B cell (primary cell): ENCODE data around the gene SIRPB2. TPM values are rescaled to one million over a fixed set of nuclear protein-coding genes. Genes with fewer than 3 reads are reported as not detected.

Source experiments
- ATAC-seq: fragments of 200-7000 bp; cut with Tn5 transposase; one replicate; pipeline ENCODE4 v1.10.0; 2021; ENCODE audit warnings: low read depth, mild to moderate bottlenecking, moderate number of reproducible peaks, moderate library complexity
- CTCF ChIA-PET: fragments of 350-600 bp; sonication (Branson Sonifier 250); formaldehyde crosslinking; loops from one replicate; lab custom pipeline; 2021; ENCODE audit warnings: antibody characterized with exemption, inconsistent platforms; lab: Charles Lee
- POLR2A ChIA-PET: fragments of 350-600 bp; sonication (Branson Sonifier 250); formaldehyde crosslinking; loops from one replicate; lab custom pipeline; 2021; ENCODE audit warnings: antibody characterized with exemption; lab: Charles Lee
- DNase-seq: peaks from one replicate; pipeline ENCODE4 v3.0.0; 2013
- H2AFZ ChIP-seq: 2 replicates; pipeline ENCODE4 v1.6.1; 2012; ENCODE audit warnings: mild to moderate bottlenecking, low read depth, low read length; ENCODE audit not compliant: insufficient read depth, poor library complexity, severe bottlenecking
- H3K27ac ChIP-seq, 2 donors: 1 replicate in 1 of 2; 2 replicates in 1 of 2; pipeline ENCODE4 v1.5.1; 2012 to 2013; ENCODE audit warnings: low read length in 2 of 2, mild to moderate bottlenecking in 2 of 2, moderate library complexity in 1 of 2
- H3K27me3 ChIP-seq, 4 experiments: fragments of 200-600 bp in 1 of 4; sonication (generic) in 1 of 4; replicated peaks in 1 of 4; 1 replicate in 2 of 4; 2 replicates in 2 of 4; pipeline versions ENCODE4 v1.6.1 to v1.7.0; 2013 to 2016; ENCODE audit warnings: low read length in 3 of 4, mild to moderate bottlenecking in 2 of 4, mixed read lengths in 1 of 4, moderate library complexity in 1 of 4; ENCODE audit not compliant: insufficient read depth in 4 of 4, control insufficient read depth in 3 of 4; ENCODE audit errors: control extremely low read depth in 1 of 4
- H3K36me3 ChIP-seq, 2 experiments: replicated peaks in 1 of 2; 1 replicate in 1 of 2; 2 replicates in 1 of 2; pipeline versions ENCODE4 v1.6.1 to v1.7.1; 2013; ENCODE audit warnings: low read length in 1 of 2; ENCODE audit not compliant: insufficient read depth in 2 of 2, control insufficient read depth in 1 of 2; ENCODE audit errors: control extremely low read depth in 1 of 2, extremely low read depth in 1 of 2
- H3K4me1 ChIP-seq, 2 donors: fragments of 200-600 bp in 1 of 2; sonication (generic) in 1 of 2; 1 replicate in 1 of 2; 2 replicates in 1 of 2; pipeline versions ENCODE4 v1.5.1 to v1.6.1; 2013 to 2017; ENCODE audit warnings: low read length in 2 of 2; ENCODE audit not compliant: control insufficient read depth in 2 of 2, insufficient read depth in 2 of 2
- H3K4me2 ChIP-seq: replicated peaks from 2 replicates; pipeline ENCODE3; 2012; ENCODE audit warnings: mild to moderate bottlenecking, low read depth, low read length; ENCODE audit not compliant: poor library complexity, severe bottlenecking
- H3K4me3 ChIP-seq, 5 experiments: fragments of 200-600 bp in 1 of 5; sonication (generic) in 1 of 5; 1 replicate in 3 of 5; 2 replicates in 2 of 5; pipeline versions ENCODE4 v1.5.1 to v1.7.0; 2011 to 2016; ENCODE audit warnings: low read length in 4 of 5, mild to moderate bottlenecking in 4 of 5, low read depth in 2 of 5, control low read depth in 1 of 5, moderate library complexity in 1 of 5; ENCODE audit not compliant: insufficient read depth in 1 of 5; ENCODE audit errors: control extremely low read depth in 1 of 5, extremely low read depth in 1 of 5
- H3K79me2 ChIP-seq: fragments of 200-600 bp; sonication (generic); one replicate; pipeline ENCODE4 v1.6.0; 2016; ENCODE audit warnings: low read length; ENCODE audit not compliant: control insufficient read depth, insufficient read depth
- H3K9ac ChIP-seq: fragments of 200-600 bp; sonication (generic); 2 replicates; pipeline ENCODE4 v1.6.1; 2017; ENCODE audit warnings: mild to moderate bottlenecking, low read length, moderate library complexity
- H3K9me3 ChIP-seq, 3 donors: one replicate each; pipeline versions ENCODE4 v1.6.1 to v1.7.1; 2013; ENCODE audit warnings: low read length in 2 of 3; ENCODE audit not compliant: control insufficient read depth in 2 of 3, insufficient read depth in 1 of 3; ENCODE audit errors: control extremely low read depth in 1 of 3
- H4K20me1 ChIP-seq: 2 replicates; pipeline ENCODE4 v1.6.0; 2012; ENCODE audit warnings: mild to moderate bottlenecking, low read length; ENCODE audit not compliant: insufficient read depth, control insufficient read depth, poor library complexity, severe bottlenecking
- H3K27ac Mint-ChIP-seq: one replicate; pipeline ENCODE4 v1.8.0; 2021; ENCODE audit warnings: mixed read lengths
- H3K27me3 Mint-ChIP-seq: one replicate; pipeline ENCODE4 v1.8.0; 2021; ENCODE audit warnings: mixed read lengths
- H3K4me1 Mint-ChIP-seq: one replicate; pipeline ENCODE4 v1.8.0; 2021; ENCODE audit warnings: mixed read lengths
- H3K4me3 Mint-ChIP-seq: one replicate; pipeline ENCODE4 v1.8.0; 2021; ENCODE audit warnings: mixed read lengths
- H3K9me3 Mint-ChIP-seq: one replicate; pipeline ENCODE4 v1.8.0; 2022; ENCODE audit warnings: mixed read lengths; ENCODE audit not compliant: insufficient read depth
- EZH2 ChIP-seq: IDR thresholded peaks from 2 replicates; pipeline ENCODE4 v1.6.1; 2012; ENCODE audit warnings: borderline replicate concordance, low read depth, mild to moderate bottlenecking, moderate library complexity, low read length; ENCODE audit not compliant: insufficient read depth, poor library complexity, severe bottlenecking
- WGBS: methylation state at CpG from one replicate; pipeline ENCODE4 v1.1.5; 2013; ENCODE audit warnings: missing lambda C conversion rate; ENCODE audit not compliant: insufficient coverage; 5-methylcytosine and 5-hydroxymethylcytosine counted together
- intact Hi-C: fragments of 100-400 bp; cut with micrococcal nuclease; formaldehyde crosslinking; loops from one replicate; pipeline ENCODE4 v1.10.0; 2022
- polyA plus RNA-seq: library from polyadenylated mRNA; depleted of rRNA; stranded (reverse); fragments of >200 nt; gene quantifications from 2 replicates; pipeline ENCODE4 v1.2.3, GENCODE V29; 2012
- total RNA-seq, 2 donors: library from RNA; stranded (reverse); fragments of 120-200 nt in 1 of 2; gene quantifications; 1 replicate in 1 of 2; 2 replicates in 1 of 2; pipeline versions ENCODE4 v1.2.3 to v1.2.4, GENCODE V29; 2013 to 2022
- TF ChIP-seq, protein P1 (sequence below): fragments of 200-600 bp; IDR thresholded peaks from one replicate; pipeline ENCODE4 v1.8.0; 2022; ENCODE audit warnings: antibody characterized with exemption, mild to moderate bottlenecking

Gene SIRPB2
- total and polyA plus RNA-seq, 2 donors (not counting 1 experiment from before 2014, with no cell fraction given), result 0.51 TPM; not detected in 1

DNA sequence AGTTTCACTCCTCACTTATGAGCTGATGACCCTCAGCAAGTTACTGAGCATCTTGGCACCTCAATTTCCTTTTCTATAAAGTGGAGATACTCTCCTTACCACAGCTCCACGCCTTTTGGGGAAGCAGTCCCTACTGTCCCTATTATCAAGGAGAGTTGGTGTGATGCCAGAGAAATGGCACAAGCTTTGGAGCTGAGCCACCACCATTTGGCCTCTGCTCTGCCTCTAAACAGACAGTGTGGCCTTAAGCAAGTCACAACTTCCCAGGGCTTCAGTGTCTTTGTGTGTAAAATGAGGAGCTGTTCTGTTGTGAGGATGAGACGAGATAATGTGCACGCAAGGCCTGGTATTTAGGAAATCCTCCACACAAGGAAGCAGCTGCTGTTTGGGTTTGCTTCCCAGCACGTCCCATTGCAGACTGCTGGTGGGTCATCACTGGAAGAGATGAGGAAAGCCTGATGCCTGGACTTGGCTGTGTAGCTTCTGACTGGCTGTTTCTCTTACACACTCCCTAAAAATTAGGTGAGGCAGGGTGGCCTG, 43.1 kb downstream of the SIRPB2 start:
- no peaks in the 10 kb centered on the region for H3K4me1 ChIP-seq

DNA sequence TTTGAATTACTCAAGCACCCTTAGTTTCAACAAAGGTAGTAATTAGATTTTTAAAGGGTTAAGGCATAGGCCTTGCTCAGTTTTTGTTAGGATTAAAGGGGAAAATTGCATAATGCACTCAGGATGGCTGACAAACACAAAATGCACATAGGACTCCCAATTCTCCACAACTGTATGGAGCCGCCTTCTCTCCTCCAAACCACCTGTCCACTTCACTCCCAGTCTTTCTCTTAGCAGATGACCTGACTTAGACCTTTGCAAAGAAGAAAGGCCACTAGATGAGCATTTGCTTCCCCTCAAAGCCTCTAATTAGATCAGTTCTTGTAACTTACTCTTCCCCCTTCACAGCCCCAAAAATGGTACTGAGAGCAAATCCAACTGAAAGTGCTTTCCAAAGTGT, 44.7 kb downstream of the SIRPB2 start:
- Histone ChIP-seq H3K9ac (no peak overlapping the region), H3K4me1 (no peaks in the 10 kb centered on the region), H3K36me3 (peaks cover 8 to 95% of the 10 kb centered on the region in 2 experiments), H3K27ac (no peak overlapping the region), H3K9me3 (peaks cover 0 to 6% (median 6%) of the 10 kb centered on the region in 3 donors), H3K27me3 (no peaks in the 10 kb centered on the region), H3K79me2 (peaks cover 3% of the 10 kb centered on the region), H3K4me3 (no peak overlapping the region), H3K4me2 (no peak overlapping the region), H2AFZ (no peak overlapping the region), H4K20me1 (no peaks in the 10 kb centered on the region)
- intact Hi-C loops, result no loop called here
- DNase-seq (no peak), ATAC-seq (no peak)
- Mint-ChIP-seq H3K9me3 (no peaks in the 10 kb centered on the region), H3K27me3 (no peaks in the 10 kb centered on the region), H3K4me1 (no peaks in the 10 kb centered on the region), H3K27ac (no peak overlapping the region), H3K4me3 (no peak overlapping the region)
- WGBS, result 100% methylated on average over 1 of the region's 1 CpG
- POLR2A ChIA-PET, result no interaction called here
- TF ChIP-seq, protein P1, sequence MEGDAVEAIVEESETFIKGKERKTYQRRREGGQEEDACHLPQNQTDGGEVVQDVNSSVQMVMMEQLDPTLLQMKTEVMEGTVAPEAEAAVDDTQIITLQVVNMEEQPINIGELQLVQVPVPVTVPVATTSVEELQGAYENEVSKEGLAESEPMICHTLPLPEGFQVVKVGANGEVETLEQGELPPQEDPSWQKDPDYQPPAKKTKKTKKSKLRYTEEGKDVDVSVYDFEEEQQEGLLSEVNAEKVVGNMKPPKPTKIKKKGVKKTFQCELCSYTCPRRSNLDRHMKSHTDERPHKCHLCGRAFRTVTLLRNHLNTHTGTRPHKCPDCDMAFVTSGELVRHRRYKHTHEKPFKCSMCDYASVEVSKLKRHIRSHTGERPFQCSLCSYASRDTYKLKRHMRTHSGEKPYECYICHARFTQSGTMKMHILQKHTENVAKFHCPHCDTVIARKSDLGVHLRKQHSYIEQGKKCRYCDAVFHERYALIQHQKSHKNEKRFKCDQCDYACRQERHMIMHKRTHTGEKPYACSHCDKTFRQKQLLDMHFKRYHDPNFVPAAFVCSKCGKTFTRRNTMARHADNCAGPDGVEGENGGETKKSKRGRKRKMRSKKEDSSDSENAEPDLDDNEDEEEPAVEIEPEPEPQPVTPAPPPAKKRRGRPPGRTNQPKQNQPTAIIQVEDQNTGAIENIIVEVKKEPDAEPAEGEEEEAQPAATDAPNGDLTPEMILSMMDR, result no peak
- no peak for TF ChIP-seq EZH2
- CTCF ChIA-PET, result interaction anchor here (0.7 to 1.6 kb wide), 2 partner anchors 57 to 335 kb away, joined by 5 read pairs; no protein-coding TSS in a partner anchor

More for the DNA sequence above, 43.1 kb downstream of the SIRPB2 start:
- H3K9me3 Mint-ChIP-seq, result no peaks in the 10 kb centered on the region
- H4K20me1 ChIP-seq, result no peaks in the 10 kb centered on the region
- no peak for ATAC-seq
- POLR2A ChIA-PET, result no interaction called here
- H3K79me2 ChIP-seq, result peaks cover 3% of the 10 kb centered on the region
- peaks cover 16 to 95% of the 10 kb centered on the region in 2 experiments for H3K36me3 ChIP-seq
- intact Hi-C loops, result no loop called here
- H3K27ac Mint-ChIP-seq, result no peak overlapping the region
- H3K9me3 ChIP-seq, result peaks cover 0 to 10% (median 7%) of the 10 kb centered on the region in 3 donors
- H3K4me3 Mint-ChIP-seq, result no peak overlapping the region
- TF ChIP-seq EZH2, result no peak
- TF ChIP-seq, protein P1, result no peak
- no peaks in the 10 kb centered on the region for H3K27me3 Mint-ChIP-seq
- H3K4me3 ChIP-seq, result no peak overlapping the region
- H2AFZ ChIP-seq, result no peak overlapping the region
- no peak overlapping the region for H3K4me2 ChIP-seq
- 100% methylated on average over 1 of the region's 4 CpGs for WGBS
- H3K9ac ChIP-seq, result no peak overlapping the region
- CTCF ChIA-PET, result interaction anchor here (0.6 to 2.5 kb wide), 7 partner anchors 9 to 135 kb away, joined by 3 to 8 read pairs (median 3); no protein-coding TSS in a partner anchor
- no peaks in the 10 kb centered on the region for H3K4me1 Mint-ChIP-seq
- no peak overlapping the region for H3K27ac ChIP-seq
- no peaks in the 10 kb centered on the region for H3K27me3 ChIP-seq
- no peak for DNase-seq
